ENCODE data around the gene TAS2R38.

Gene TAS2R38

DNA sequence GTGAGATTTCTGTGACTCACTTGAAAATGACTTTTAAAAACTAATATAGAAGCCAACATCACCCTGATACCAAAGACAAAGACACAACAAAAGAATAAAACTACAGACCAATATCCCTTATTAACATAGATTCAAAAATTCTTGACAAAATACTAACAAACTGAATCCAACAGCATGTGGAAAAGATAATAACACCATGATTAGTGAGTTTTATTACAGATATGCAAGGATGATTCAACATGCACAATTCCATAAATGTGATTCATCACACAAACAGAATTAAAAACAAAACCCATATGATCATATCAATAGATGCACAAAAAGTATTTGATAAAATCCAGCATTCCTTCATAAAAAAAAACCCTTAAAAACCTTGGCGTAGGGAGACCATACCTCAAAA, 28.6 kb upstream of the TAS2R38 start:
- no peak overlapping the region for H3K4me3 ChIP-seq (ENCODE audit: low read length)
- no peak for TF ChIP-seq CTCF (conservative IDR thresholded peaks at IDR 0.05; ENCODE audit: low read depth, low read length)
- DNase-seq (ENCODE audit: low read depth), result no peak

DNA sequence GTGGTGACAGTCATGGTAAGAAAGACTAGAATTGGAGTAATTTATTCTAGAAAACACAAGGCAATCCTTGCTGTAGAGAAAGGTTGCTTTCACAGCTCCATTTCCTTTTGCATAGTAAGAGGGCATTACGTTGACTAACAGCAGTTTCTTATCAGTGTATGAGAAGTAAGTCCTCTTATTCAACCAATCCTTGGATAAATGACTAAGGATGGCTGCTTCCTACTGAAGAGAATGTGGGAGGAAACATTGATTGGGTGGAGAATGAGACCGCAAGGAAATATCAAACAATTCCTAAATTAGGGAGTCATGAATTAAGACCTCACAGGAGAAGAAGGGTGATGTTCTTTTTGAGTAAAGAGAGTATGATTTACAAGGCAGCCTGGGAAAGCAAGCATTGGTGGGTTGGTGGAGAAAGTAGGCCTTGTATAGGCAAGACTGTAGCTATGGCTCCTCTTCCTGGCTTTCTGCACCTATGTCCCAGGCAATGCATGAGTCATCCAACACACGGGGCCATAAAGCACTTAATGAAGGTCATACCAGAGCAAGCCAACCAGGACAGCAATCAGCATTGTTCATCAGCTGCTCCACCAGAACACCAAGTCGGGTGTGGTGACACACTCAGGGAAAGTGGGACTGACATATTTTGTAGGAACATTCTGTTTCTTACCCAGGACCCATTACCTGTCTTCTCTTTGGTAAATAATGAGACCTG, 27.7 kb upstream of the TAS2R38 start:
- TF ChIP-seq CTCF (conservative IDR thresholded peaks at IDR 0.05; ENCODE audit: low read depth, low read length), result no peak
- no peak overlapping the region for H3K4me3 ChIP-seq (ENCODE audit: low read length)
- DNase-seq (ENCODE audit: low read depth), result no peak

DNA sequence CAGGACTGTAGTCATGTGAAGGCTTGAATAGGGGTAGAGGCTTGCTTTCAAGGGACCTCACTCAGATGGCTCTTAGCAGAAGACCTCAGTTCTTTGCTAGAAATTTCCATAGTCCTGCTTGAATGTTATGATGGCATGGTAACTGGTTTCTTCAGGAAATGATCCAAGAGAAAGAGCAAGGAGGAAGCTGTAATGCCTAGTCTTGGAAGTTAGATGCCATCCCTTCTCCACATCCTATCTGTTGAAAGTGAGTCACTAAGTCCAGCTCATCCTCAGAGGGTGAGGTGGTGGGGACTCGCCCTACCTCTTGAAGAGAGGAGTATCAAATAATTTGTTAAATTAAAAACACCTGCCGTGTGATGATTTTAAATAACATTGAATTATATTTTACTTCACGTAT, 26.7 kb upstream of the TAS2R38 start:
- H3K4me3 ChIP-seq (ENCODE audit: low read length), result no peak overlapping the region
- no peak for DNase-seq (ENCODE audit: low read depth)
- no peak for TF ChIP-seq CTCF (conservative IDR thresholded peaks at IDR 0.05; ENCODE audit: low read depth, low read length)

DNA sequence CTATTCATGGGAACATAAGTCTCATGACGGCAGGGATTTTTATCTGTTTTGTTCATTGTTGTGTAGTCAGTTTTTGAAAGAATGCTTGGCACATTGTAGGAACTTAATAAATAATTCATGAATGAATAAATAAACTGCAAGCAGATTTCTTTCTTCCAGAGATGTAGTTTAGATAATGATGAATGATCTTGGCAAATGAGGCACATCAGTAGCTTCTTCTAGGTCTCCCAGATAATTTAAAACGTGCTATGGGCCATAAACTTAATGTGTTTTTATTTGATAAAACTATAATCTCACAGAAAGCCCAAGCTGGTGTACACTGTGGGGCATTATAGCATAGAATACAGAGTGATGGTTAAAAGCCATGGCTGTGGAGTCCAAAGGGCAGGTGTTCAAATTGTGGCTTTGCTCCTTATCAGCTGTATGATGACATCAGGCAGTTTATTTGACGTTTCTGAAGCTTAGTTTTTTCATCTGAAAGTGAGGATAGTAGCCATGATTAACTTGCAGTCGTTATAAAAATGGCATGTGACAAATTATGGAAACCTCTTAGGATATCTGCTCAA, 25.6 kb upstream of the TAS2R38 start:
- no peak for TF ChIP-seq CTCF (conservative IDR thresholded peaks at IDR 0.05; ENCODE audit: low read depth, low read length)
- no peak overlapping the region for H3K4me3 ChIP-seq (ENCODE audit: low read length)
- no peak for DNase-seq (ENCODE audit: low read depth)

DNA sequence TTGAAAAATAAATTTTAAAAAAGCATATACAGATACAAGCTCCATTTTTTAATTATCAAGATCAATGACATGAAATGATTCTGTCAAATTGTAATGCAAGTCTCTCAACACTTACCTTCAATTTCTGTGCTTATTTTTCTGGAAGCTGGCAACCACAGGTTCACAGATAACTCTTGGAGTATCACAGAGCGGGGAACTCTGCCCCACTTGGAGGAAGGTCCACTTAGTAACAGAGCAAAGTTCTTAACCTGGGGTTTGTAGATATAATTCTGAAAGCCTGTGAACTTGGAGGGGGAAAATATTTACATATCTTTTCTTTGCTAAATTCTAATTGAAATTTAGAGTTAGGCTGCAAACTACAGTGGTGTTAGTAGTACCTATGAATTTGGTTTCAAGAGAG, 19.8 kb upstream of the TAS2R38 start:
- no peak for DNase-seq (ENCODE audit: low read depth)
- no peak for TF ChIP-seq CTCF (conservative IDR thresholded peaks at IDR 0.05; ENCODE audit: low read depth, low read length)

GRCh38 chr7:141992688-141993087, 19.1 kb upstream of the TAS2R38 start:
- DNase-seq (ENCODE audit: low read depth), result no peak
- TF ChIP-seq CTCF (conservative IDR thresholded peaks at IDR 0.05; ENCODE audit: low read depth, low read length), result no peak
- H3K4me3 ChIP-seq (ENCODE audit: low read length), result no peak overlapping the region

More for the DNA sequence above, 19.8 kb upstream of the TAS2R38 start:
- no peak overlapping the region for H3K4me3 ChIP-seq (ENCODE audit: low read length)

DNA sequence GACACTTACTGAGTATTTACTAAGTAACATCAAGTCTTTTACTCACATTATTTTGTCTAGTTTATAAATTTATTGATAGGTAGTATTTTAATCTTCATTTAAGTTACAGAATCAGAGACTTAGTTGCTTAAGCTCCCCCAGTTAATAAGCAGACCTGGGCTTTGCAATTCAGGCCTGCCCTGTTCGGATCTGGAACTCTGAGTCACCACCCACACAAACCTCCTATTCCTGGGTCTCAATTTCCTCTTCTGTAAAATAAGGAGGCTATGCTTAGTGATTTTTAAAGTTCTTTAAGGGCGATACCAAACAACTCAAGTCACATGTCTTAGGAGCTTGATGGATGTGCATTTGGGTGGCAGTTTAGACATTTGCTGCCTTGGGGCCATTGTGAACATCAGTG, 18.6 kb upstream of the TAS2R38 start:
- no peak overlapping the region for H3K4me3 ChIP-seq (ENCODE audit: low read length)
- TF ChIP-seq CTCF (conservative IDR thresholded peaks at IDR 0.05; ENCODE audit: low read depth, low read length), result no peak
- no peak for DNase-seq (ENCODE audit: low read depth)
